SK-N-SH treated with all-trans-retinoic acid at 6 μM for 48 hours (cell line): ENCODE data around the gene SPOCK1.

Experiments used
- ATAC-seq: fragments of 200-7000 bp; cut with Tn5 transposase; 3 replicates; pipeline ENCODE4 v1.9.1; 2020; ENCODE audit warnings: mild to moderate bottlenecking, moderate library complexity
- ARNTL ChIP-seq: fragments of 450-650 bp; formaldehyde crosslinking; IDR thresholded peaks from 2 replicates; pipeline ENCODE4 v1.5.0; 2020; ENCODE audit warnings: low read depth, mild to moderate bottlenecking, moderate library complexity, borderline replicate concordance
- BACH2 ChIP-seq: fragments of 250-450 bp; sonication (Bioruptor Pico); IDR thresholded peaks from 2 replicates; pipeline ENCODE4 v1.9.0; 2021; ENCODE audit warnings: mild to moderate bottlenecking, borderline replicate concordance
- ESRRG ChIP-seq: fragments of 250-450 bp; sonication (Bioruptor Pico); IDR thresholded peaks from 2 replicates; pipeline ENCODE4 v1.6.1; 2021; ENCODE audit warnings: mild to moderate bottlenecking
- GLIS3 ChIP-seq: fragments of 250-450 bp; sonication (Bioruptor Pico); IDR thresholded peaks from 2 replicates; pipeline ENCODE4 v1.5.0; 2020; ENCODE audit warnings: mild to moderate bottlenecking, moderate library complexity
- ISL1 ChIP-seq: fragments of 250-450 bp; sonication (Bioruptor Pico); IDR thresholded peaks from 2 replicates; pipeline ENCODE4 v2.1.2; 2022; ENCODE audit warnings: mild to moderate bottlenecking, moderate library complexity
- OSR1 ChIP-seq: fragments of 250-450 bp; sonication (Bioruptor Pico); IDR thresholded peaks from 2 replicates; pipeline ENCODE4 v1.8.0; 2022; ENCODE audit warnings: moderate library complexity, mild to moderate bottlenecking, inconsistent platforms
- PPARA ChIP-seq: fragments of 250-450 bp; sonication (Bioruptor Pico); IDR thresholded peaks from 2 replicates; pipeline ENCODE4 v1.5.0; 2020; ENCODE audit warnings: mild to moderate bottlenecking, borderline replicate concordance
- RARB ChIP-seq: fragments of 250-450 bp; sonication (Bioruptor Pico); IDR thresholded peaks from 2 replicates; pipeline ENCODE4 v1.8.0; 2021; ENCODE audit warnings: mild to moderate bottlenecking, moderate library complexity
- SNAI2 ChIP-seq: fragments of 250-450 bp; sonication (Bioruptor Pico); IDR thresholded peaks from 2 replicates; pipeline ENCODE4 v1.5.0; 2020; ENCODE audit warnings: mild to moderate bottlenecking, moderate library complexity
- TCF4 ChIP-seq: fragments of 250-450 bp; sonication (Bioruptor Pico); IDR thresholded peaks from 2 replicates; pipeline ENCODE4 v1.8.0; 2021; ENCODE audit warnings: mild to moderate bottlenecking, moderate library complexity, borderline replicate concordance
- TOX ChIP-seq: fragments of 250-450 bp; sonication (Bioruptor Pico); IDR thresholded peaks from 2 replicates; pipeline ENCODE4 v1.8.0; 2021; ENCODE audit warnings: mild to moderate bottlenecking, moderate library complexity, borderline replicate concordance
- ZC3H10 ChIP-seq: fragments of 250-450 bp; sonication (Bioruptor Pico); IDR thresholded peaks from 2 replicates; pipeline ENCODE4 v1.5.1; 2021; ENCODE audit warnings: mild to moderate bottlenecking, moderate library complexity
- ZFP3 ChIP-seq: fragments of 250-450 bp; sonication (Bioruptor Pico); IDR thresholded peaks from 2 replicates; pipeline ENCODE4 v1.5.0; 2020; ENCODE audit warnings: mild to moderate bottlenecking, moderate library complexity
- ZFP30 ChIP-seq: fragments of 450-650 bp; formaldehyde crosslinking; IDR thresholded peaks from 2 replicates; pipeline ENCODE4 v1.5.0; 2022; ENCODE audit warnings: mild to moderate bottlenecking, moderate library complexity
- ZNF565 ChIP-seq: fragments of 450-650 bp; formaldehyde crosslinking; conservative IDR thresholded peaks from 2 replicates; pipeline ENCODE4 v1.5.0; 2020; ENCODE audit warnings: low read depth, mild to moderate bottlenecking, moderate library complexity
- ZNF70 ChIP-seq: fragments of 450-650 bp; formaldehyde crosslinking; IDR thresholded peaks from 2 replicates; pipeline ENCODE4 v1.5.0; 2020; ENCODE audit warnings: mild to moderate bottlenecking, moderate library complexity
- ZNF8 ChIP-seq: fragments of 450-650 bp; formaldehyde crosslinking; IDR thresholded peaks from 2 replicates; pipeline ENCODE4 v1.5.0; 2020; ENCODE audit warnings: mild to moderate bottlenecking, moderate library complexity
- TF ChIP-seq, protein P1 (sequence below): fragments of 250-450 bp; sonication (Bioruptor Pico); IDR thresholded peaks from 2 replicates; pipeline ENCODE4 v1.8.0; 2021; ENCODE audit warnings: low read depth, mild to moderate bottlenecking, moderate library complexity, borderline replicate concordance
- TF ChIP-seq, protein P2 (sequence below): fragments of 250-450 bp; sonication (Bioruptor Pico); IDR thresholded peaks from 2 replicates; pipeline ENCODE4 v1.5.1; 2020; ENCODE audit warnings: low read depth, mild to moderate bottlenecking, moderate library complexity
- TF ChIP-seq, protein P3 (sequence below): fragments of 250-450 bp; sonication (Bioruptor Pico); IDR thresholded peaks from 2 replicates; pipeline ENCODE4 v1.5.0; 2020; ENCODE audit warnings: mild to moderate bottlenecking, moderate library complexity
- TF ChIP-seq, protein P4 (sequence below): fragments of 250-450 bp; sonication (Bioruptor Pico); IDR thresholded peaks from 2 replicates; pipeline ENCODE4 v1.5.1; 2021; ENCODE audit warnings: mild to moderate bottlenecking, moderate library complexity
- TF ChIP-seq, protein P5 (sequence below): fragments of 250-450 bp; sonication (Bioruptor Pico); IDR thresholded peaks from 2 replicates; pipeline ENCODE4 v1.8.0; 2020; ENCODE audit warnings: mild to moderate bottlenecking, moderate library complexity, borderline replicate concordance

The SPOCK1 gene

DNA sequence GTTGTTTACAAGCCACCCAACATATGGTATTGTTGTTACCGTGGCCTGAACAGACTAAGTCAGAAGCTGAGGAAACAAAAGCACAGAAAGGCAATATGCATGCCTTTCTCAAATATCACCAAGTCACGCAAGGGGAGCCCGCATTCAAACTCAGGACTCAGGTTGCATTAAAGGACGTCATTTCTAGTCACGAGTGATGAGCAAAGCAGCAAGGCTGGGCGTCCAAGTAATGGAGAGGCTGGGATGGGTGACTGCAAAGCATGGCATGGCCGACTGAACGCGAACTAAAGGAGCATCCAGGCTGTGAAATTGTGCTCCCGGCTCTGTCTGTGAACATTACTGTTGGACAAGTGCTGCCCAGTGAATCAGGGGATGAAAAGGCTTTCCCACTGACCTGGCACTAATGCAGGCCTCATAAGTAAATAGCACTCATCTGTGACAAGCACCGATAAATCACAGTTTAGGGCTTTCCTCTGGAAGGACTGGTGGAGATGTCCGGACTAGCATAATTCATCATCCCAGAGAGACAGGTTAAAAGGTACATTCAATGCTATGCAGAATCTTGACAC lies 202.8 kb downstream of the SPOCK1 start:
- TF ChIP-seq, protein P1, sequence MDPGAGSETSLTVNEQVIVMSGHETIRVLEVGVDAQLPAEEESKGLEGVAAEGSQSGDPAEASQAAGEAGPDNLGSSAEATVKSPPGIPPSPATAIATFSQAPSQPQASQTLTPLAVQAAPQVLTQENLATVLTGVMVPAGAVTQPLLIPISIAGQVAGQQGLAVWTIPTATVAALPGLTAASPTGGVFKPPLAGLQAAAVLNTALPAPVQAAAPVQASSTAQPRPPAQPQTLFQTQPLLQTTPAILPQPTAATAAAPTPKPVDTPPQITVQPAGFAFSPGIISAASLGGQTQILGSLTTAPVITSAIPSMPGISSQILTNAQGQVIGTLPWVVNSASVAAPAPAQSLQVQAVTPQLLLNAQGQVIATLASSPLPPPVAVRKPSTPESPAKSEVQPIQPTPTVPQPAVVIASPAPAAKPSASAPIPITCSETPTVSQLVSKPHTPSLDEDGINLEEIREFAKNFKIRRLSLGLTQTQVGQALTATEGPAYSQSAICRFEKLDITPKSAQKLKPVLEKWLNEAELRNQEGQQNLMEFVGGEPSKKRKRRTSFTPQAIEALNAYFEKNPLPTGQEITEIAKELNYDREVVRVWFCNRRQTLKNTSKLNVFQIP (CRISPR knock-in tag) = no peak
- TF ChIP-seq SNAI2 (CRISPR knock-in tag) = no peak
- TF ChIP-seq ZFP30 (CRISPR knock-in tag) = no peak
- no peak for TF ChIP-seq ZFP3 (CRISPR knock-in tag)
- TF ChIP-seq ARNTL (CRISPR knock-in tag) = no peak
- TF ChIP-seq PPARA (CRISPR knock-in tag) = no peak
- no peak for TF ChIP-seq RARB
- TF ChIP-seq TOX (CRISPR knock-in tag) = no peak
- TF ChIP-seq, protein P2, sequence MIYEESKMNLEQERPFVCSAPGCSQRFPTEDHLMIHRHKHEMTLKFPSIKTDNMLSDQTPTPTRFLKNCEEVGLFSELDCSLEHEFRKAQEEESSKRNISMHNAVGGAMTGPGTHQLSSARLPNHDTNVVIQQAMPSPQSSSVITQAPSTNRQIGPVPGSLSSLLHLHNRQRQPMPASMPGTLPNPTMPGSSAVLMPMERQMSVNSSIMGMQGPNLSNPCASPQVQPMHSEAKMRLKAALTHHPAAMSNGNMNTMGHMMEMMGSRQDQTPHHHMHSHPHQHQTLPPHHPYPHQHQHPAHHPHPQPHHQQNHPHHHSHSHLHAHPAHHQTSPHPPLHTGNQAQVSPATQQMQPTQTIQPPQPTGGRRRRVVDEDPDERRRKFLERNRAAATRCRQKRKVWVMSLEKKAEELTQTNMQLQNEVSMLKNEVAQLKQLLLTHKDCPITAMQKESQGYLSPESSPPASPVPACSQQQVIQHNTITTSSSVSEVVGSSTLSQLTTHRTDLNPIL = no peak
- TF ChIP-seq ISL1 (CRISPR knock-in tag) = no peak
- TF ChIP-seq ZNF8 = no peak
- no peak for TF ChIP-seq ZNF565 (CRISPR knock-in tag)
- TF ChIP-seq OSR1 (CRISPR knock-in tag) = no peak
- TF ChIP-seq, protein P3, sequence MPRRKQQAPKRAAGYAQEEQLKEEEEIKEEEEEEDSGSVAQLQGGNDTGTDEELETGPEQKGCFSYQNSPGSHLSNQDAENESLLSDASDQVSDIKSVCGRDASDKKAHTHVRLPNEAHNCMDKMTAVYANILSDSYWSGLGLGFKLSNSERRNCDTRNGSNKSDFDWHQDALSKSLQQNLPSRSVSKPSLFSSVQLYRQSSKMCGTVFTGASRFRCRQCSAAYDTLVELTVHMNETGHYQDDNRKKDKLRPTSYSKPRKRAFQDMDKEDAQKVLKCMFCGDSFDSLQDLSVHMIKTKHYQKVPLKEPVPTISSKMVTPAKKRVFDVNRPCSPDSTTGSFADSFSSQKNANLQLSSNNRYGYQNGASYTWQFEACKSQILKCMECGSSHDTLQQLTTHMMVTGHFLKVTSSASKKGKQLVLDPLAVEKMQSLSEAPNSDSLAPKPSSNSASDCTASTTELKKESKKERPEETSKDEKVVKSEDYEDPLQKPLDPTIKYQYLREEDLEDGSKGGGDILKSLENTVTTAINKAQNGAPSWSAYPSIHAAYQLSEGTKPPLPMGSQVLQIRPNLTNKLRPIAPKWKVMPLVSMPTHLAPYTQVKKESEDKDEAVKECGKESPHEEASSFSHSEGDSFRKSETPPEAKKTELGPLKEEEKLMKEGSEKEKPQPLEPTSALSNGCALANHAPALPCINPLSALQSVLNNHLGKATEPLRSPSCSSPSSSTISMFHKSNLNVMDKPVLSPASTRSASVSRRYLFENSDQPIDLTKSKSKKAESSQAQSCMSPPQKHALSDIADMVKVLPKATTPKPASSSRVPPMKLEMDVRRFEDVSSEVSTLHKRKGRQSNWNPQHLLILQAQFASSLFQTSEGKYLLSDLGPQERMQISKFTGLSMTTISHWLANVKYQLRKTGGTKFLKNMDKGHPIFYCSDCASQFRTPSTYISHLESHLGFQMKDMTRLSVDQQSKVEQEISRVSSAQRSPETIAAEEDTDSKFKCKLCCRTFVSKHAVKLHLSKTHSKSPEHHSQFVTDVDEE (CRISPR knock-in tag) = no peak
- TF ChIP-seq, protein P4, sequence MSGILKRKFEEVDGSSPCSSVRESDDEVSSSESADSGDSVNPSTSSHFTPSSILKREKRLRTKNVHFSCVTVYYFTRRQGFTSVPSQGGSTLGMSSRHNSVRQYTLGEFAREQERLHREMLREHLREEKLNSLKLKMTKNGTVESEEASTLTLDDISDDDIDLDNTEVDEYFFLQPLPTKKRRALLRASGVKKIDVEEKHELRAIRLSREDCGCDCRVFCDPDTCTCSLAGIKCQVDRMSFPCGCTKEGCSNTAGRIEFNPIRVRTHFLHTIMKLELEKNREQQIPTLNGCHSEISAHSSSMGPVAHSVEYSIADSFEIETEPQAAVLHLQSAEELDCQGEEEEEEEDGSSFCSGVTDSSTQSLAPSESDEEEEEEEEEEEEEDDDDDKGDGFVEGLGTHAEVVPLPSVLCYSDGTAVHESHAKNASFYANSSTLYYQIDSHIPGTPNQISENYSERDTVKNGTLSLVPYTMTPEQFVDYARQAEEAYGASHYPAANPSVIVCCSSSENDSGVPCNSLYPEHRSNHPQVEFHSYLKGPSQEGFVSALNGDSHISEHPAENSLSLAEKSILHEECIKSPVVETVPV (CRISPR knock-in tag) = no peak
- TF ChIP-seq BACH2 (CRISPR knock-in tag) = no peak
- TF ChIP-seq, protein P5, sequence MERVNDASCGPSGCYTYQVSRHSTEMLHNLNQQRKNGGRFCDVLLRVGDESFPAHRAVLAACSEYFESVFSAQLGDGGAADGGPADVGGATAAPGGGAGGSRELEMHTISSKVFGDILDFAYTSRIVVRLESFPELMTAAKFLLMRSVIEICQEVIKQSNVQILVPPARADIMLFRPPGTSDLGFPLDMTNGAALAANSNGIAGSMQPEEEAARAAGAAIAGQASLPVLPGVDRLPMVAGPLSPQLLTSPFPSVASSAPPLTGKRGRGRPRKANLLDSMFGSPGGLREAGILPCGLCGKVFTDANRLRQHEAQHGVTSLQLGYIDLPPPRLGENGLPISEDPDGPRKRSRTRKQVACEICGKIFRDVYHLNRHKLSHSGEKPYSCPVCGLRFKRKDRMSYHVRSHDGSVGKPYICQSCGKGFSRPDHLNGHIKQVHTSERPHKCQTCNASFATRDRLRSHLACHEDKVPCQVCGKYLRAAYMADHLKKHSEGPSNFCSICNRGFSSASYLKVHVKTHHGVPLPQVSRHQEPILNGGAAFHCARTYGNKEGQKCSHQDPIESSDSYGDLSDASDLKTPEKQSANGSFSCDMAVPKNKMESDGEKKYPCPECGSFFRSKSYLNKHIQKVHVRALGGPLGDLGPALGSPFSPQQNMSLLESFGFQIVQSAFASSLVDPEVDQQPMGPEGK (CRISPR knock-in tag) = no peak
- no peak for ATAC-seq

DNA sequence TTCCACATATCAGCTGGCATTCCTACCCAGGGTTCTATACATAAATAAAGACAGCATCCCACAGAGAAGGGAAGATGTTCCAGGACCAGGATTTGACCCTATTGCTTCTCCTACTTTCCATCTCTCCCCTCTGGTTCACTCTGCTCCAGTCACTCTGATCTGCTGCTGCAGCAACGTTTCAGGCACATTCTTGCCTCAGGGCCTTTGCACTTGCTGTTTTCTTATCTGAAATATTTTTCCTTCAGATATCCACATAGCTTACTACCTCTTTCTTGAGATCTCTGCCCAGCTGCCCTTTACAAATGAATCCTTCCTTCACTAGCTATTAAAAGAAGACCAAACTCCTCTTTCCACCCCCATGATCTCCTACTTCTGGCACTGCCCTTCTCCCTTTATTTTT lies 204.5 kb downstream of the SPOCK1 start:
- TF ChIP-seq, protein P3 (CRISPR knock-in tag) = no peak
- TF ChIP-seq BACH2 (CRISPR knock-in tag) (no peak), ISL1 (CRISPR knock-in tag) (no peak), ZFP30 (CRISPR knock-in tag) (no peak), TCF4 (CRISPR knock-in tag) (no peak), ZFP3 (CRISPR knock-in tag) (no peak), ARNTL (CRISPR knock-in tag) (no peak), ZNF70 (CRISPR knock-in tag) (no peak), GLIS3 (CRISPR knock-in tag) (no peak), SNAI2 (CRISPR knock-in tag) (no peak), ZC3H10 (CRISPR knock-in tag) (no peak), ESRRG (no peak)
- TF ChIP-seq, protein P1 (CRISPR knock-in tag) = no peak
- TF ChIP-seq, protein P2 = no peak
- no peak for ATAC-seq
